ENCODE data around the gene ALDOC. TPM values are rescaled to one million over a fixed set of nuclear protein-coding genes. Genes with fewer than 3 reads are reported as not detected.

ALDOC gene
- total RNA-seq, 1 donor from 2014 or later = 16.1 TPM

DNA sequence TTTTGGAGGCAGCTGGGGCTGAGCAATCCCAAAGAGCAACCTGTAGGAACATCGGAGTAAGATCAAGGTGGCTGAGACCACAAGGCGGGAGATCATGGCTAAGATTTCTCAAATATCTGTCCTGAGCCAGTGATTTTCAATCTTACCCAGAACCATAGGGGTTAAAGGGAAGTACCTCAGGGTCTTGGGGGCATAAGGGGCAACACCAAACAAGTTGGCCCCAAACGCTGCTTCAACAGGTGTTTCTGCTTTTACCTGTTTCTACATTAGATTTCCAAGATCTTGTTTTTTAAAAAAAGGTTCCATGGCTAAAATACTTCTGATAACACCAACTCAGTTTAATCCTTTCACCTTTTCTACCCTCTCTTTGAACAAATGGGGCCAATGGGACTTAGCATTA lies 21.7 kb downstream of the ALDOC start:
- H3K36me3 Mint-ChIP-seq (ENCODE audit: low read depth) = peaks cover 14% of the 10 kb centered on the region
- peak overlapping the region; percentile 13 for H3K4me3 Mint-ChIP-seq

DNA sequence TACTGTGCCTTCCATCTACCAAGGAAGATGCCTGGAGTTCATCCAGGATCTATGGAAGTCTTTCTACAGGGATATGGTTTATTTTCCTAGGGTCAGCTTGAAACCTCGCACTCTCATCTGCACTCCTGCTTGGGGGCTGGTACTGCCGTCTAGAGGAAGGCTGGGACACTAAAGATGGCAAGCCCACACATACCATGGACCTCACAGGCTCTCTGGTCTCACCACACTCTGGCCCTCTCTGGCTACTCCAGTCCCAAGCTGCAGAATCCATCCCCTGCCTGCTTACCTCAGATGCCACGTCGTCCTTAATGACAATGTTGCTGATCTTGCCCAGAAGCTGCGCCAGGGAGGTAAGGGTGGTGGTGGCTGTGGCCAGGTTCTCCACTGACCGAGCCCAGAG lies 22.1 kb downstream of the ALDOC start:
- Mint-ChIP-seq H3K36me3 (ENCODE audit: low read depth) (peaks cover 12% of the 10 kb centered on the region), H3K27ac (ENCODE audit: unreplicated experiment) (no peak overlapping the region), H3K27me3 (ENCODE audit: low read depth) (no peaks in the 10 kb centered on the region), H3K9me3 (no peaks in the 10 kb centered on the region), H3K4me3 (peak overlapping the region; percentile 22), H3K4me1 (peaks cover 27% of the 10 kb centered on the region)
- TF ChIP-seq, protein P1, sequence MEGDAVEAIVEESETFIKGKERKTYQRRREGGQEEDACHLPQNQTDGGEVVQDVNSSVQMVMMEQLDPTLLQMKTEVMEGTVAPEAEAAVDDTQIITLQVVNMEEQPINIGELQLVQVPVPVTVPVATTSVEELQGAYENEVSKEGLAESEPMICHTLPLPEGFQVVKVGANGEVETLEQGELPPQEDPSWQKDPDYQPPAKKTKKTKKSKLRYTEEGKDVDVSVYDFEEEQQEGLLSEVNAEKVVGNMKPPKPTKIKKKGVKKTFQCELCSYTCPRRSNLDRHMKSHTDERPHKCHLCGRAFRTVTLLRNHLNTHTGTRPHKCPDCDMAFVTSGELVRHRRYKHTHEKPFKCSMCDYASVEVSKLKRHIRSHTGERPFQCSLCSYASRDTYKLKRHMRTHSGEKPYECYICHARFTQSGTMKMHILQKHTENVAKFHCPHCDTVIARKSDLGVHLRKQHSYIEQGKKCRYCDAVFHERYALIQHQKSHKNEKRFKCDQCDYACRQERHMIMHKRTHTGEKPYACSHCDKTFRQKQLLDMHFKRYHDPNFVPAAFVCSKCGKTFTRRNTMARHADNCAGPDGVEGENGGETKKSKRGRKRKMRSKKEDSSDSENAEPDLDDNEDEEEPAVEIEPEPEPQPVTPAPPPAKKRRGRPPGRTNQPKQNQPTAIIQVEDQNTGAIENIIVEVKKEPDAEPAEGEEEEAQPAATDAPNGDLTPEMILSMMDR (conservative IDR thresholded peaks at IDR 0.05) = no peak
- DNase-seq (ENCODE audit: low read depth, low spot score) = no peak

More for the DNA sequence above, 21.7 kb downstream of the ALDOC start:
- Mint-ChIP-seq H3K27ac (ENCODE audit: unreplicated experiment) (no peak overlapping the region), H3K4me1 (peaks cover 26% of the 10 kb centered on the region), H3K27me3 (ENCODE audit: low read depth) (no peaks in the 10 kb centered on the region), H3K9me3 (no peaks in the 10 kb centered on the region)
- TF ChIP-seq, protein P1 (conservative IDR thresholded peaks at IDR 0.05) = no peak
- DNase-seq (ENCODE audit: low read depth, low spot score) = no peak

DNA sequence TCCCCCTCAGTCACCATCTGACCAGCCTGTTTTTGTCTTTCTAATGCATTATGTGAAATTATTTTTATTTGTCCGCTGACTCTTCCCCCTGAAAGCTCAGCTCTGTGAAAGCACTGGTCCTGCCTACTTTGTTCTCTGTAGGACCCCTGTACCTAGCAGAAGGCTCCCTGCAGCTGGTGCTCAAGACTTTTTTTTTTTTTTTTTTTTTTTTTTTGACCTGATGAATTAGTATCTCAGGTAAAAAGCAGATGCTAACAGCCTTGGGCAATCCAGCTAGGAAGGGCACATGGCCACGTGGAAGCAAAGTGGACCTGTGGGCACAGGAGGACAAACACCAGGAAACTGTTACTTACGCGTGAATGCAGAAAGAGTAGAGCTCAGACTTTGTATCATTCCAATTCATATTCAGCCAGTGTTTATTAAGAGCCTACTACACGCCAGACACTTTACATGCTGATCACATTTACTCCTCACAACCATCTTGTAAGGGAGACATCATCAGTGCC lies 23.6 kb downstream of the ALDOC start:
- peaks cover 12% of the 10 kb centered on the region for H3K36me3 Mint-ChIP-seq (ENCODE audit: low read depth)
- H3K4me3 Mint-ChIP-seq = peak overlapping the region; percentile 91
- H3K9me3 Mint-ChIP-seq = no peaks in the 10 kb centered on the region
- H3K4me1 Mint-ChIP-seq = peaks cover 30% of the 10 kb centered on the region
- no peak for DNase-seq (ENCODE audit: low read depth, low spot score)
- H3K27ac Mint-ChIP-seq (ENCODE audit: unreplicated experiment) = no peak overlapping the region
- TF ChIP-seq, protein P1 (conservative IDR thresholded peaks at IDR 0.05) = no peak
- H3K27me3 Mint-ChIP-seq (ENCODE audit: low read depth) = no peaks in the 10 kb centered on the region

DNA sequence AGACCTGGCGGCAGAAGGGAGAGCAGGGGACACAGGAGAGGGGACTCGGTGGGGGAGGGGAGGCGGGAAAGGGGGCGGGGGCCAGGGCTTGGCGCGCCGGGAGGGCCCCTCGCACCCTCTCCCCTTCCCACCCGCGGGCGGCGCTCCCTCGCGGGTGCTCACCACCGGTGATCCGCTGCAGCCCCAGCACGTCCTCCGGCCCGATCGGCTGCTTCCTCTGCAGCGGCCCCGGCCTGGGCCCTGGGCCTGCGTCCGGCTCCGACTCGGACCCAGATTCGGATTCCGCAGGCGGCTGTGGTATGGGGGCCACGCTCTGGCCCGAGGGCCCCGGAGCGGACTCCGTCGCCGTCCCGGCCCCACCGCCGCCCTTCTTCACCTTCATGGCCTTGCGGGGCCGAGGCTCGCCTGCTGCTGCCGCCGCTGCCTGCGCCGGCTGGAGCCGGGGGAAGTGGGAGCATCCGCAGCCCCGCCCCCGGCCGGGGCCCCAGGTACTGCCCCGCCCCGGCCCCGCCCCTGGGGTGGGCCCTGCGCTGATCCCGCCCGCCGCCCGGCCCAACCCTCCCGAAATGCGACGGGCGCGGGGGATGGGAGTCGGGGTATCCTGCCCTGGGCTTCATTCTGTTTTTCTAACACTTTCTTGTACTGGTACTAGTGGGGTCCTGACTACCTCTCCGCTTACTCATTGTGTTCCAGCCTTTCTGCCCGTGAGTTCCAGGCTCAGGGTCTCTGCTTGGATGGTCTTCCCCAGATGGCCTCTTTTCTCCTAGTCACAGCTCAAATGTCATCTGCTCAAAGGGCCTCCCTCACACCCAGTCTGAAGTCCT lies 24.3 kb downstream of the ALDOC start, which contains the start of gene UNC119:
Gene UNC119, minus strand, starts transcription at position 449 of the 824 bp plus-strand sequence. Its CDS starts 67 bp downstream, at position 382.
- H3K27me3 Mint-ChIP-seq (ENCODE audit: low read depth) = no peaks in the 10 kb centered on the region
- H3K9me3 Mint-ChIP-seq = no peaks in the 10 kb centered on the region

DNA sequence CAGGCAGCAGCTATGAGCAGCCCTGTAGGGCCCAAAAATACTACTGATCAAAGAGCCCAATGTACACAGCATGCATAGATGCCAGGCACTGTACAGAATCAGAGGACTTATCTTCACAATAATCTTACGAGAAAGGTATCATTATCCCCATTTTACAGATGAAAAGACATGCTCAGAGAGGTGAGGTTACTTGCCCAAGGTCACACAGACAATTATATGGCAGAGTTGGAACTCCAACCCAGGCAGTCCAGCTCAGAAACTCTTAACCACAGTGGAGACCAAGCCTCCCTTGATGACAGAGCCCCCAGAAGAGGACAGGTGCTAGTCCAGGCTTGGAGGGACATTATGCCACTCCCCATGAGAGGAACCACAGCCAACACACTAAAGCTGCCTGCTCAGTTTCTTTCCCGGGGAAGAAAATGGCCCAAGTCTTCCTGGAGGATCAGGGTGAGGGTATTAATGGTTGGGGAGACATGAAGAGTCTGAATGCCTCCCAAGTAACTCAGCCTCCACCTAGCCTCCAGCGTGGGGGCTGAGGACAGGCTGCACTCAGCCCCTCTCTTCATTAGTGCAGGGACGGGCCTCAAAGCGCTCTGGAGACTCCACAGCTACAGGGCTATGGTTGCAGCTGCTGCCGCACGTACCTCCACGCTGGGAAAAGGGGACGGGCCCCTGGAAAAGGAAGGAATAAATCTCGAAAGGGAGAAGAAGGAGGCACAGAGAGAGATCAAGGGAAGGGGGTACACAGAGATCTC lies 25.1 kb downstream of the ALDOC start:
- no peak for DNase-seq (ENCODE audit: low read depth, low spot score)
- peak overlapping the region; percentile 90 for H3K4me3 Mint-ChIP-seq
- TF ChIP-seq, protein P1 (conservative IDR thresholded peaks at IDR 0.05) = no peak
- peaks cover 31% of the 10 kb centered on the region for H3K4me1 Mint-ChIP-seq
- H3K27me3 Mint-ChIP-seq (ENCODE audit: low read depth) = no peaks in the 10 kb centered on the region
- H3K9me3 Mint-ChIP-seq = no peaks in the 10 kb centered on the region
- H3K27ac Mint-ChIP-seq (ENCODE audit: unreplicated experiment) = no peak overlapping the region
- peaks cover 12% of the 10 kb centered on the region for H3K36me3 Mint-ChIP-seq (ENCODE audit: low read depth)

More for the DNA sequence above, 24.3 kb downstream of the ALDOC start, which contains the start of gene UNC119:
- peaks cover 31% of the 10 kb centered on the region for H3K4me1 Mint-ChIP-seq
- H3K36me3 Mint-ChIP-seq (ENCODE audit: low read depth) = peaks cover 12% of the 10 kb centered on the region
- no peak within 1 kb of the TSS for H3K27ac Mint-ChIP-seq (ENCODE audit: unreplicated experiment)
- peak; percentile 65 for DNase-seq (ENCODE audit: low read depth, low spot score)
- TF ChIP-seq, protein P1 (conservative IDR thresholded peaks at IDR 0.05) = no peak
- H3K4me3 Mint-ChIP-seq = peak within 1 kb of the TSS; percentile 91
